HepG2 (cell line): ENCODE results near the gene C1orf159. TPM values are rescaled to one million over a fixed set of nuclear protein-coding genes. Genes with fewer than 3 reads are reported as not detected.

Source experiments
- ATAC-seq: fragments of 200-7000 bp; cut with Tn5 transposase; 3 replicates; pipeline ENCODE4 v1.9.1; 2020; ENCODE audit warnings: mild to moderate bottlenecking, moderate library complexity
- BruUV-seq: library from RNA; stranded (reverse); fragments of 400-500 nt; replicated peaks from 2 replicates; lab custom pipeline; 2021; lab: Mats Ljungman, UMichigan
- CTCF ChIA-PET: fragments of 300-600 bp; formaldehyde crosslinking; extraction: SDS; loops from one replicate; lab custom pipeline; 2021; ENCODE audit warnings: low total read pairs, inconsistent platforms, low intra/inter-chr PET ratio; lab: Yijun Ruan, JAX
- POLR2A ChIA-PET: fragments of 350-600 bp; sonication (Branson Sonifier 250); formaldehyde crosslinking; loops from one replicate; lab custom pipeline; 2020; ENCODE audit warnings: antibody characterized with exemption, inconsistent platforms; lab: Yijun Ruan, JAX
- DNase-seq: peaks from one replicate; pipeline ENCODE4 v3.0.0-alpha.2; 2015; ENCODE audit warnings: low spot score
- FAIRE-seq: peaks from 3 replicates; lab custom pipeline; 2011; peaks lifted over from hg19 to GRCh38; lab: Jason Lieb, UNC
- H2AFZ ChIP-seq: one replicate; pipeline ENCODE4 v1.6.1; 2011; ENCODE audit warnings: low read length, inconsistent platforms
- H3K27ac ChIP-seq: fragments of 300-600 bp; 3 replicates; pipeline ENCODE4 v1.8.0; 2011; ENCODE audit warnings: mixed run types, mild to moderate bottlenecking, mixed read lengths, low read length, inconsistent platforms; ENCODE audit not compliant: insufficient read depth; ENCODE audit errors: extremely low read length
- H3K27me3 ChIP-seq, 2 experiments: fragments of 200-600 bp in 1 of 2; 2 replicates in 1 of 2; 3 replicates in 1 of 2; pipeline versions ENCODE4 v1.6.0 to v1.8.0; 2011; ENCODE audit warnings: low read length in 2 of 2, mild to moderate bottlenecking in 2 of 2, moderate library complexity in 2 of 2, inconsistent platforms in 1 of 2; ENCODE audit not compliant: insufficient read depth in 2 of 2, control insufficient read depth in 1 of 2
- H3K36me3 ChIP-seq, 2 experiments: fragments of 200-600 bp in 1 of 2; replicated peaks in 1 of 2; 2 replicates in 1 of 2; 3 replicates in 1 of 2; pipeline versions ENCODE4 v1.5.1 to v1.8.0; 2011; ENCODE audit warnings: low read length in 2 of 2, inconsistent platforms in 1 of 2; ENCODE audit not compliant: insufficient read depth in 2 of 2, control insufficient read depth in 1 of 2
- H3K4me1 ChIP-seq: 2 replicates; pipeline ENCODE4 v1.5.1; 2012; ENCODE audit warnings: low read length, inconsistent platforms; ENCODE audit not compliant: insufficient read depth
- H3K4me2 ChIP-seq: 2 replicates; pipeline ENCODE4 v1.6.0; 2011; ENCODE audit warnings: low read depth, low read length, inconsistent platforms
- H3K4me3 ChIP-seq, 3 experiments: fragments of 200-600 bp in 1 of 3; sonication (generic), shearing (Covaris generic) in 1 of 3; replicated peaks in 1 of 3; 2 replicates each; pipeline ENCODE4 v1.5.1; 2011 to 2016; ENCODE audit warnings: low read length in 3 of 3, inconsistent platforms in 2 of 3, low read depth in 2 of 3, mild to moderate bottlenecking in 2 of 3, control low read depth in 1 of 3, mixed read lengths in 1 of 3; ENCODE audit not compliant: insufficient read depth in 1 of 3
- H3K79me2 ChIP-seq: one replicate; pipeline ENCODE4 v1.6.1; 2011; ENCODE audit warnings: low read length, inconsistent platforms; ENCODE audit not compliant: insufficient read depth
- H3K9ac ChIP-seq: 2 replicates; pipeline ENCODE4 v1.6.0; 2011; ENCODE audit warnings: mild to moderate bottlenecking, low read depth, low read length, inconsistent platforms; ENCODE audit not compliant: insufficient read depth
- H3K9me3 ChIP-seq: 2 replicates; pipeline ENCODE4 v1.5.1; 2012; ENCODE audit warnings: mild to moderate bottlenecking, low read length
- H4K20me1 ChIP-seq: 2 replicates; pipeline ENCODE4 v1.6.0; 2011; ENCODE audit warnings: inconsistent platforms, mild to moderate bottlenecking, low read length, moderate library complexity; ENCODE audit not compliant: insufficient read depth
- HDAC6 ChIP-seq: fragments of 200-600 bp; sonication (generic); IDR thresholded peaks from 2 replicates; pipeline ENCODE4 v1.7.0; 2017; ENCODE audit warnings: mild to moderate bottlenecking, antibody characterized with exemption, low read length, low read depth
- LCORL ChIP-seq, 2 experiments: fragments of 450-650 bp in 1 of 2; sonication (generic) in 1 of 2; formaldehyde crosslinking in 1 of 2; IDR thresholded peaks; 2 replicates each; pipeline versions ENCODE4 v1.5.0 to v1.6.1; 2017 to 2020; ENCODE audit warnings: antibody characterized with exemption in 1 of 2, missing genetic modification reagents in 1 of 2
- MEF2D ChIP-seq: sonication (generic); formaldehyde crosslinking; IDR thresholded peaks from 2 replicates; pipeline ENCODE4 v1.5.1; 2020; ENCODE audit warnings: mild to moderate bottlenecking, missing genetic modification reagents
- MYNN ChIP-seq: sonication (generic); formaldehyde crosslinking; IDR thresholded peaks from 2 replicates; pipeline ENCODE4 v1.4.0; 2020; ENCODE audit warnings: mild to moderate bottlenecking, low read depth, missing genetic modification reagents
- NFE2L1 ChIP-seq: sonication (generic); formaldehyde crosslinking; IDR thresholded peaks from 2 replicates; pipeline ENCODE4 v1.4.0; 2020; ENCODE audit warnings: missing genetic modification reagents, mild to moderate bottlenecking, borderline replicate concordance
- RFX1 ChIP-seq: fragments of 450-650 bp; IDR thresholded peaks from 2 replicates; pipeline ENCODE4 v1.6.1; 2017
- SMARCC2 ChIP-seq: fragments of 450-650 bp; IDR thresholded peaks from 2 replicates; pipeline ENCODE4 v1.6.1; 2017; ENCODE audit warnings: antibody characterized with exemption, mild to moderate bottlenecking
- ZC3H4 ChIP-seq: sonication (generic); formaldehyde crosslinking; IDR thresholded peaks from 2 replicates; pipeline ENCODE4 v1.4.0; 2020; ENCODE audit warnings: missing genetic modification reagents, borderline replicate concordance
- ZFP37 ChIP-seq: sonication (generic); formaldehyde crosslinking; IDR thresholded peaks from 2 replicates; pipeline ENCODE4 v1.4.0; 2020; ENCODE audit warnings: missing genetic modification reagents, borderline replicate concordance
- ZNF343 ChIP-seq: sonication (generic); formaldehyde crosslinking; IDR thresholded peaks from 2 replicates; pipeline ENCODE4 v1.4.0; 2020; ENCODE audit warnings: mild to moderate bottlenecking, missing genetic modification reagents
- ZNF768 ChIP-seq: sonication (generic); formaldehyde crosslinking; IDR thresholded peaks from 2 replicates; pipeline ENCODE4 v1.4.0; 2020; ENCODE audit warnings: missing genetic modification reagents
- ZSCAN21 ChIP-seq: sonication (generic); formaldehyde crosslinking; IDR thresholded peaks from 2 replicates; pipeline ENCODE4 v1.8.0; 2022; ENCODE audit warnings: mild to moderate bottlenecking, missing genetic modification reagents, moderate library complexity, borderline replicate concordance
- WGBS: methylation state at CpG from one replicate; pipeline ENCODE4 v1.1.6; 2017; ENCODE audit warnings: low lambda C conversion rate; 5-methylcytosine and 5-hydroxymethylcytosine counted together
- in situ Hi-C: cut with HindIII; loops from 2 replicates; pipeline ENCODE4 v1.10.0; 2017; ENCODE audit warnings: low pct_unique_long_range_greater_than_20kb; ENCODE audit not compliant: extremely low pct_ligation_motif_present
- intact Hi-C: fragments of 100-400 bp; cut with micrococcal nuclease; formaldehyde crosslinking; loops from one replicate; pipeline ENCODE4 v1.10.0; 2022; ENCODE audit not compliant: unreplicated experiment
- polyA plus RNA-seq, 8 experiments: library from polyadenylated mRNA; depleted of rRNA in 3 of 8; stranded (reverse) in 7 of 8; unstranded in 1 of 8; fragments of >200 nt; fragmentation: Illumina TruSeq in 4 of 8; extraction: Trizol in 4 of 8; gene quantifications; 2 replicates each; pipeline versions ENCODE4 v1.2.1 to v1.2.3, GENCODE V29; 2011 to 2016; ENCODE audit warnings: low read depth in 4 of 8, missing spikeins in 1 of 8, mixed read lengths in 1 of 8; ENCODE audit not compliant: insufficient read depth in 1 of 8
- total RNA-seq, 5 experiments: library from RNA; depleted of rRNA; stranded (reverse); fragments of >200 nt; fragmentation: Illumina TruSeq; extraction: Trizol; gene quantifications; 2 replicates each; pipeline ENCODE4 v1.2.3, GENCODE V29; 2016; ENCODE audit warnings: low read depth in 1 of 5
- TF ChIP-seq, protein P1 (sequence below): sonication (generic); formaldehyde crosslinking; IDR thresholded peaks from 2 replicates; pipeline ENCODE4 v1.5.0; 2020; ENCODE audit warnings: missing genetic modification reagents
- TF ChIP-seq, protein P2 (sequence below): IDR thresholded peaks from 2 replicates; pipeline ENCODE4 v1.6.1; 2016; ENCODE audit warnings: mild to moderate bottlenecking, missing biosample characterization, missing genetic modification reagents
- TF ChIP-seq, protein P3 (sequence below): IDR thresholded peaks from 2 replicates; pipeline ENCODE4 v1.6.1; 2016; ENCODE audit warnings: mild to moderate bottlenecking
- TF ChIP-seq, protein P4 (sequence below): sonication (generic); formaldehyde crosslinking; conservative IDR thresholded peaks from 2 replicates; pipeline ENCODE4 v1.8.1; 2023; ENCODE audit warnings: missing genetic modification reagents
- TF ChIP-seq, protein P5 (sequence below): IDR thresholded peaks from 2 replicates; pipeline ENCODE4 v1.6.1; 2016; ENCODE audit warnings: control low read depth

C1orf159 gene
- total and polyA plus RNA-seq, 2 of the 13 experiments (the other 11 are each of a cell fraction or from before 2014, with no cell fraction given) = 3.8 to 6.7 TPM

DNA sequence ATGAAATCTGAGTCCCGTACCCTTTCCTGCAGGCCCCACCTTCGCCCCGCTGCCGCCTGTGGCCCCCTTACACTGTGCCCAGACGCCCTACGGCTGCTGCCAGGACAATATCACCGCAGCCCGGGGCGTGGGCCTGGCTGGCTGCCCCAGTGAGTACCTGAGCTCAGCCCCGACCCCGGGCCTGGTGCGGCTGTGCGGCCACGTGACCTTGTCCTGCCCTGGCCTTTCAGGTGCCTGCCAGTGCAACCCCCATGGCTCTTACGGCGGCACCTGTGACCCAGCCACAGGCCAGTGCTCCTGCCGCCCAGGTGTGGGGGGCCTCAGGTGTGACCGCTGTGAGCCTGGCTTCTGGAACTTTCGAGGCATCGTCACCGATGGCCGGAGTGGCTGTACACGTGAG, 70.8 kb downstream of the C1orf159 start:
- FAIRE-seq = no peak
- H3K79me2 ChIP-seq = no peaks in the 10 kb centered on the region

More for the DNA sequence above, 70.8 kb downstream of the C1orf159 start:
- Histone ChIP-seq H3K27me3 (no peaks in the 10 kb centered on the region), H3K4me1 (no peaks in the 10 kb centered on the region), H3K4me3 (no peak overlapping the region), H4K20me1 (no peaks in the 10 kb centered on the region), H3K9me3 (no peaks in the 10 kb centered on the region), H2AFZ (no peak overlapping the region), H3K9ac (no peak overlapping the region), H3K4me2 (no peak overlapping the region)
- CTCF ChIA-PET = no interaction called here
- in situ Hi-C loops = no loop called here
- 98% methylated on average over 9 of the region's 23 CpGs for WGBS
- BruUV-seq = no TSS peak
- no peak for TF ChIP-seq ZNF343 (CRISPR knock-in tag)
- TF ChIP-seq, protein P1, sequence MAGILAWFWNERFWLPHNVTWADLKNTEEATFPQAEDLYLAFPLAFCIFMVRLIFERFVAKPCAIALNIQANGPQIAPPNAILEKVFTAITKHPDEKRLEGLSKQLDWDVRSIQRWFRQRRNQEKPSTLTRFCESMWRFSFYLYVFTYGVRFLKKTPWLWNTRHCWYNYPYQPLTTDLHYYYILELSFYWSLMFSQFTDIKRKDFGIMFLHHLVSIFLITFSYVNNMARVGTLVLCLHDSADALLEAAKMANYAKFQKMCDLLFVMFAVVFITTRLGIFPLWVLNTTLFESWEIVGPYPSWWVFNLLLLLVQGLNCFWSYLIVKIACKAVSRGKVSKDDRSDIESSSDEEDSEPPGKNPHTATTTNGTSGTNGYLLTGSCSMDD (CRISPR knock-in tag) = no peak
- TF ChIP-seq ZFP37 (CRISPR knock-in tag) = no peak
- TF ChIP-seq SMARCC2 = no peak
- no peak for TF ChIP-seq MYNN (CRISPR knock-in tag)
- no peak for TF ChIP-seq NFE2L1
- TF ChIP-seq, protein P2, sequence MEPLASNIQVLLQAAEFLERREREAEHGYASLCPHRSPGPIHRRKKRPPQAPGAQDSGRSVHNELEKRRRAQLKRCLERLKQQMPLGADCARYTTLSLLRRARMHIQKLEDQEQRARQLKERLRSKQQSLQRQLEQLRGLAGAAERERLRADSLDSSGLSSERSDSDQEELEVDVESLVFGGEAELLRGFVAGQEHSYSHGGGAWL (CRISPR knock-in tag) = no peak
- TF ChIP-seq, protein P3, sequence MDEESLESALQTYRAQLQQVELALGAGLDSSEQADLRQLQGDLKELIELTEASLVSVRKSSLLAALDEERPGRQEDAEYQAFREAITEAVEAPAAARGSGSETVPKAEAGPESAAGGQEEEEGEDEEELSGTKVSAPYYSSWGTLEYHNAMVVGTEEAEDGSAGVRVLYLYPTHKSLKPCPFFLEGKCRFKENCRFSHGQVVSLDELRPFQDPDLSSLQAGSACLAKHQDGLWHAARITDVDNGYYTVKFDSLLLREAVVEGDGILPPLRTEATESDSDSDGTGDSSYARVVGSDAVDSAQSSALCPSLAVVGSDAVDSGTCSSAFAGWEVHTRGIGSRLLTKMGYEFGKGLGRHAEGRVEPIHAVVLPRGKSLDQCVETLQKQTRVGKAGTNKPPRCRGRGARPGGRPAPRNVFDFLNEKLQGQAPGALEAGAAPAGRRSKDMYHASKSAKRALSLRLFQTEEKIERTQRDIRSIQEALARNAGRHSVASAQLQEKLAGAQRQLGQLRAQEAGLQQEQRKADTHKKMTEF (CRISPR knock-in tag) = no peak
- TF ChIP-seq, protein P4, sequence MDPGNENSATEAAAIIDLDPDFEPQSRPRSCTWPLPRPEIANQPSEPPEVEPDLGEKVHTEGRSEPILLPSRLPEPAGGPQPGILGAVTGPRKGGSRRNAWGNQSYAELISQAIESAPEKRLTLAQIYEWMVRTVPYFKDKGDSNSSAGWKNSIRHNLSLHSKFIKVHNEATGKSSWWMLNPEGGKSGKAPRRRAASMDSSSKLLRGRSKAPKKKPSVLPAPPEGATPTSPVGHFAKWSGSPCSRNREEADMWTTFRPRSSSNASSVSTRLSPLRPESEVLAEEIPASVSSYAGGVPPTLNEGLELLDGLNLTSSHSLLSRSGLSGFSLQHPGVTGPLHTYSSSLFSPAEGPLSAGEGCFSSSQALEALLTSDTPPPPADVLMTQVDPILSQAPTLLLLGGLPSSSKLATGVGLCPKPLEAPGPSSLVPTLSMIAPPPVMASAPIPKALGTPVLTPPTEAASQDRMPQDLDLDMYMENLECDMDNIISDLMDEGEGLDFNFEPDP (CRISPR knock-in tag) = no peak
- no peak for TF ChIP-seq ZSCAN21
- TF ChIP-seq MEF2D = no peak
- TF ChIP-seq LCORL (IDR thresholded peaks at IDR 0.05) = no peak
- no peak for TF ChIP-seq LCORL (CRISPR knock-in tag; IDR thresholded peaks at IDR 0.05)
- TF ChIP-seq HDAC6 = no peak
- TF ChIP-seq ZNF768 = no peak
- no peak for TF ChIP-seq ZC3H4 (CRISPR knock-in tag)
- TF ChIP-seq RFX1 = no peak
- TF ChIP-seq, protein P5, sequence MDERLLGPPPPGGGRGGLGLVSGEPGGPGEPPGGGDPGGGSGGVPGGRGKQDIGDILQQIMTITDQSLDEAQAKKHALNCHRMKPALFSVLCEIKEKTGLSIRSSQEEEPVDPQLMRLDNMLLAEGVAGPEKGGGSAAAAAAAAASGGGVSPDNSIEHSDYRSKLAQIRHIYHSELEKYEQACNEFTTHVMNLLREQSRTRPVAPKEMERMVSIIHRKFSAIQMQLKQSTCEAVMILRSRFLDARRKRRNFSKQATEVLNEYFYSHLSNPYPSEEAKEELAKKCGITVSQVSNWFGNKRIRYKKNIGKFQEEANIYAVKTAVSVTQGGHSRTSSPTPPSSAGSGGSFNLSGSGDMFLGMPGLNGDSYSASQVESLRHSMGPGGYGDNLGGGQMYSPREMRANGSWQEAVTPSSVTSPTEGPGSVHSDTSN (CRISPR knock-in tag) = no peak
- TF ChIP-seq, all 625 proteins: peak for 0
- DNase-seq = no peak
- intact Hi-C loops = no loop called here
- no peak for ATAC-seq
- Histone ChIP-seq H3K36me3 (peaks cover 41 to 61% of the 10 kb centered on the region in 2 experiments; a peak in 4 of 5 replicates), H3K27ac (no peak overlapping the region)
- POLR2A ChIA-PET = no interaction called here
